ENCODE measurements around the gene MADD. TPM values are rescaled to one million over a fixed set of nuclear protein-coding genes. Genes with fewer than 3 reads are reported as not detected.

The MADD gene
- total and polyA plus RNA-seq, 8 donors, result 13.6 to 131 (median 42.6) TPM

GRCh38 chr11:47248304-47248663, 21.6 kb upstream of the MADD start:
- TF ChIP-seq POLR2AphosphoS5 (IDR thresholded peaks at IDR 0.05) (no peak), POLR2A (IDR thresholded peaks at IDR 0.05) (no peak), EP300 (IDR thresholded peaks at IDR 0.05) (no peak)
- TF ChIP-seq, protein P1, sequence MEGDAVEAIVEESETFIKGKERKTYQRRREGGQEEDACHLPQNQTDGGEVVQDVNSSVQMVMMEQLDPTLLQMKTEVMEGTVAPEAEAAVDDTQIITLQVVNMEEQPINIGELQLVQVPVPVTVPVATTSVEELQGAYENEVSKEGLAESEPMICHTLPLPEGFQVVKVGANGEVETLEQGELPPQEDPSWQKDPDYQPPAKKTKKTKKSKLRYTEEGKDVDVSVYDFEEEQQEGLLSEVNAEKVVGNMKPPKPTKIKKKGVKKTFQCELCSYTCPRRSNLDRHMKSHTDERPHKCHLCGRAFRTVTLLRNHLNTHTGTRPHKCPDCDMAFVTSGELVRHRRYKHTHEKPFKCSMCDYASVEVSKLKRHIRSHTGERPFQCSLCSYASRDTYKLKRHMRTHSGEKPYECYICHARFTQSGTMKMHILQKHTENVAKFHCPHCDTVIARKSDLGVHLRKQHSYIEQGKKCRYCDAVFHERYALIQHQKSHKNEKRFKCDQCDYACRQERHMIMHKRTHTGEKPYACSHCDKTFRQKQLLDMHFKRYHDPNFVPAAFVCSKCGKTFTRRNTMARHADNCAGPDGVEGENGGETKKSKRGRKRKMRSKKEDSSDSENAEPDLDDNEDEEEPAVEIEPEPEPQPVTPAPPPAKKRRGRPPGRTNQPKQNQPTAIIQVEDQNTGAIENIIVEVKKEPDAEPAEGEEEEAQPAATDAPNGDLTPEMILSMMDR (IDR thresholded peaks at IDR 0.05), result no peak
- Histone ChIP-seq H3K27ac (peak overlapping the region; percentile 80 to 91 (median 85)), H3K4me3 (peak overlapping the region; percentile 56 to 94 (median 67)), H3K4me1 (peaks cover 22 to 32% (median 29%) of the 10 kb centered on the region in 4 donors), H3K27me3 (no peaks in the 10 kb centered on the region), H3K36me3 (peaks cover 18 to 41% (median 36%) of the 10 kb centered on the region in 4 donors), H3K9me3 (no peaks in the 10 kb centered on the region)
- no peak for DNase-seq
- WGBS, 5 donors, result 0 to 1% (median 1%) methylated on average over 7 of the region's 7 CpGs
- intact Hi-C loops (cut with DNase I; ENCODE audit: low total_unique reads), result no loop called here

- no peaks in the 10 kb centered on the region for H3K9me3 ChIP-seq
- peak within 1 kb of the TSS; percentile 56 to 94 (median 67) for H3K4me3 ChIP-seq
- intact Hi-C loops (cut with DNase I; ENCODE audit: low total_unique reads), result no loop called here
- peaks cover 25 to 35% (median 33%) of the 10 kb centered on the region in 4 donors for H3K4me1 ChIP-seq
- H3K36me3 ChIP-seq, result peaks cover 18 to 36% (median 31%) of the 10 kb centered on the region in 4 donors
- 0 to 1% (median 0%) methylated on average over 25 to 45 of the region's 45 CpGs for WGBS, 5 donors
- no peaks in the 10 kb centered on the region for H3K27me3 ChIP-seq
- peak; percentile 93 to 96 for DNase-seq
- peak within 1 kb of the TSS; percentile 80 to 91 (median 85) for H3K27ac ChIP-seq
- TF ChIP-seq, protein P1 (IDR thresholded peaks at IDR 0.05), result peak in 2 of 7 experiments; percentile 17 to 32
- peak; percentile 67 to 87 (median 76) for TF ChIP-seq POLR2AphosphoS5 (IDR thresholded peaks at IDR 0.05)
- TF ChIP-seq EP300 (IDR thresholded peaks at IDR 0.05), result no peak
- TF ChIP-seq POLR2A (IDR thresholded peaks at IDR 0.05), result peak in 1 of 4 donors; percentile 33
These were observed 21.1 kb upstream of the MADD start, which contains the start of gene ACP2 for GRCh38 chr11:47248664-47249377. ACP2 (minus strand) TSS chr11:47248814; CDS start chr11:47248789, 25 bp downstream.

DNA sequence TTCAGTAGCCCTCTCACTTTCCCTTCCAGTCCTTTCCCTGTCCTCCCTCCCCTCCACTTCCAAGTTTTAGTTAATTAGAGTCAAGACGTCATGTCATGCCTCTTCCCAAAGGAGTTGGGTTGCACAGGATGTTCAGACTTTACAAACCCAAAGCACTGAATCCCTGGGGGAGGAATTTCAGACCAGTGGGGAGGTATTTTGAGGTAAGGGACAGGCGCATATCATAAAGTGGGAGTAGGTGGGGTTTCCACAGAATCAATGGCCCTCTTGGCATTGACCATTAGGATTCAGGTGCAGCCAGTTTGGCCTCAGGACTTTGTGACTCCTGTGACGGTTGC, 20.6 kb upstream of the MADD start:
- Histone ChIP-seq H3K4me3 (peak overlapping the region; percentile 56 to 94 (median 67)), H3K36me3 (peaks cover 18 to 30% (median 26%) of the 10 kb centered on the region in 4 donors), H3K9me3 (no peaks in the 10 kb centered on the region), H3K27ac (peak overlapping the region; percentile 80 to 91 (median 85)), H3K4me1 (peaks cover 30 to 40% (median 38%) of the 10 kb centered on the region in 4 donors), H3K27me3 (no peaks in the 10 kb centered on the region)
- TF ChIP-seq POLR2AphosphoS5 (IDR thresholded peaks at IDR 0.05) (no peak), EP300 (IDR thresholded peaks at IDR 0.05) (no peak), POLR2A (IDR thresholded peaks at IDR 0.05) (no peak)
- TF ChIP-seq, protein P1 (IDR thresholded peaks at IDR 0.05), result no peak
- 47 to 55% (median 50%) methylated on average over 3 of the region's 3 CpGs for WGBS, 5 donors
- DNase-seq, result no peak
- intact Hi-C loops (cut with DNase I; ENCODE audit: low total_unique reads), result no loop called here

GRCh38 chr11:47251751-47252150, 18.2 kb upstream of the MADD start:
- DNase-seq, result no peak
- no peak overlapping the region for H3K27ac ChIP-seq
- H3K9me3 ChIP-seq, result no peaks in the 10 kb centered on the region
- no peak overlapping the region for H3K4me3 ChIP-seq
- H3K4me1 ChIP-seq, result peaks cover 41 to 55% (median 54%) of the 10 kb centered on the region in 4 donors
- intact Hi-C loops (cut with DNase I; ENCODE audit: low total_unique reads), result no loop called here
- peaks cover 0 to 9% (median 3%) of the 10 kb centered on the region in 4 donors for H3K36me3 ChIP-seq
- H3K27me3 ChIP-seq, result no peaks in the 10 kb centered on the region
- TF ChIP-seq, protein P1 (IDR thresholded peaks at IDR 0.05), result no peak
- TF ChIP-seq EP300 (IDR thresholded peaks at IDR 0.05), result no peak
- no peak for TF ChIP-seq POLR2A (IDR thresholded peaks at IDR 0.05)
- TF ChIP-seq POLR2AphosphoS5 (IDR thresholded peaks at IDR 0.05), result no peak
- 83 to 91% (median 86%) methylated on average over 3 of the region's 3 CpGs for WGBS, 5 donors

Measured in stomach (tissue), 9 donors.